SK-N-SH (cell line): Measurements from ENCODE around the gene PDGFA. TPM values are rescaled to one million over a fixed set of nuclear protein-coding genes. Genes with fewer than 3 reads are reported as not detected.

Experiments
- CTCF ChIA-PET: fragments of 300-600, 350-600 bp; formaldehyde crosslinking; extraction: SDS; loops from one replicate; lab custom pipeline; 2021; lab: Yijun Ruan, JAX
- POLR2A ChIA-PET: fragments of 350-600 bp; sonication (Branson Sonifier 250); formaldehyde crosslinking; extraction: SDS; loops from one replicate; lab custom pipeline; 2020; ENCODE audit warnings: antibody characterized with exemption, inconsistent platforms; lab: Yijun Ruan, JAX
- DNase-seq: peaks from one replicate; pipeline ENCODE4 v3.0.0; 2012
- H2AFZ ChIP-seq: fragments of 200-600 bp; sonication (generic); 2 replicates; pipeline ENCODE4 v1.8.1; 2016; ENCODE audit warnings: antibody characterized with exemption, mild to moderate bottlenecking, low read depth
- H3F3A ChIP-seq: fragments of 200-600 bp; sonication (generic); replicated peaks from 2 replicates; pipeline ENCODE3; 2016; ENCODE audit warnings: antibody characterized with exemption, mild to moderate bottlenecking; ENCODE audit not compliant: insufficient read depth
- H3K27ac ChIP-seq, 2 experiments: fragments of 200-500 bp in 1 of 2; fragments of 200-600 bp in 1 of 2; sonication (Bioruptor generic) in 1 of 2; sonication (generic), shearing (Covaris generic) in 1 of 2; 2 replicates each; pipeline versions ENCODE4 v1.5.1 to v1.6.1; 2014 to 2016; ENCODE audit warnings: low read depth in 2 of 2, inconsistent platforms in 1 of 2, low read length in 1 of 2, mild to moderate bottlenecking in 1 of 2, mixed read lengths in 1 of 2
- H3K27me3 ChIP-seq: fragments of 200-600 bp; sonication (generic), shearing (Covaris generic); 2 replicates; pipeline ENCODE4 v1.6.1; 2016; ENCODE audit warnings: mixed run types; ENCODE audit not compliant: insufficient read depth
- H3K36me3 ChIP-seq, 2 experiments: fragments of 200-500 bp in 1 of 2; fragments of 200-600 bp in 1 of 2; sonication (Bioruptor generic) in 1 of 2; sonication (generic) in 1 of 2; replicated peaks in 1 of 2; 2 replicates each; pipeline versions ENCODE3 to v1.5.1; 2014 to 2016; ENCODE audit warnings: low read length in 1 of 2, mild to moderate bottlenecking in 1 of 2; ENCODE audit not compliant: insufficient read depth in 2 of 2, control insufficient read depth in 1 of 2
- H3K4me1 ChIP-seq, 2 experiments: fragments of 200-500 bp in 1 of 2; fragments of 200-600 bp in 1 of 2; sonication (Bioruptor generic) in 1 of 2; sonication (generic), shearing (Covaris generic) in 1 of 2; 2 replicates each; pipeline versions ENCODE4 v1.5.1 to v1.6.1; 2014 to 2016; ENCODE audit warnings: low read depth in 1 of 2, low read length in 1 of 2, mixed run types in 1 of 2; ENCODE audit not compliant: insufficient read depth in 2 of 2, control insufficient read depth in 1 of 2
- H3K4me2 ChIP-seq: fragments of 200-600 bp; sonication (generic), shearing (Covaris generic); 2 replicates; pipeline ENCODE4 v1.6.1; 2017; ENCODE audit warnings: mixed run types
- H3K4me3 ChIP-seq, 2 experiments: fragments of 200-500 bp in 1 of 2; fragments of 200-600 bp in 1 of 2; sonication (Bioruptor generic) in 1 of 2; sonication (generic), shearing (Covaris generic) in 1 of 2; 2 replicates each; pipeline versions ENCODE4 v1.5.1 to v1.8.1; 2014 to 2016; ENCODE audit warnings: low read depth in 2 of 2, inconsistent platforms in 1 of 2, low read length in 1 of 2, mild to moderate bottlenecking in 1 of 2, mixed read lengths in 1 of 2, moderate library complexity in 1 of 2
- H3K79me2 ChIP-seq: fragments of 200-600 bp; sonication (generic); 2 replicates; pipeline ENCODE4 v1.8.1; 2017; ENCODE audit warnings: mild to moderate bottlenecking; ENCODE audit not compliant: insufficient read depth
- H3K9ac ChIP-seq: fragments of 200-600 bp; sonication (generic); 2 replicates; pipeline ENCODE4 v1.6.1; 2017; ENCODE audit warnings: mixed run types
- H3K9me2 ChIP-seq: fragments of 200-600 bp; sonication (generic); 2 replicates; pipeline ENCODE4 v1.6.1; 2017; ENCODE audit warnings: mixed run types
- H3K9me3 ChIP-seq: fragments of 200-600 bp; sonication (generic); 2 replicates; pipeline ENCODE4 v1.6.1; 2017; ENCODE audit warnings: mixed run types, mild to moderate bottlenecking, moderate library complexity
- H4K20me1 ChIP-seq: fragments of 200-600 bp; sonication (generic); 2 replicates; pipeline ENCODE4 v1.6.1; 2017; ENCODE audit warnings: mild to moderate bottlenecking, mixed run types; ENCODE audit not compliant: insufficient read depth
- CHD2 ChIP-seq: fragments of 150-350 bp; IDR thresholded peaks from 2 replicates; pipeline ENCODE4 v1.6.1; 2018; ENCODE audit warnings: low read length; ENCODE audit not compliant: partially characterized antibody
- EP300 ChIP-seq, 2 experiments: IDR thresholded peaks; 2 replicates each; pipeline versions ENCODE4 v1.4.0 to v1.6.1; 2012; ENCODE audit warnings: borderline replicate concordance in 1 of 2, low read depth in 1 of 2, low read length in 1 of 2
- EZH2phosphoT487 ChIP-seq: fragments of 200-600 bp; sonication (generic); IDR thresholded peaks from 2 replicates; pipeline ENCODE4 v1.6.1; 2017; ENCODE audit warnings: low read depth, mixed run types, mild to moderate bottlenecking, antibody characterized with exemption, moderate library complexity, borderline replicate concordance
- FOXM1 ChIP-seq: IDR thresholded peaks from 2 replicates; pipeline ENCODE4 v1.4.0; 2012; ENCODE audit warnings: low read depth, mild to moderate bottlenecking
- GATA2 ChIP-seq: sonication (generic); formaldehyde crosslinking; IDR thresholded peaks from 2 replicates; pipeline ENCODE4 v1.5.0; 2020; ENCODE audit warnings: mild to moderate bottlenecking, missing genetic modification reagents
- IRF3 ChIP-seq: fragments of 150-350 bp; IDR thresholded peaks from 2 replicates; pipeline ENCODE4 v1.6.1; 2016; ENCODE audit warnings: mild to moderate bottlenecking, low read depth, low read length
- JUND ChIP-seq: IDR thresholded peaks from 2 replicates; pipeline ENCODE4 v1.4.0; 2012
- MAX ChIP-seq: IDR thresholded peaks from 2 replicates; pipeline ENCODE4 v1.4.0; 2012; ENCODE audit warnings: low read depth
- MXI1 ChIP-seq: IDR thresholded peaks from 2 replicates; pipeline ENCODE4 v1.6.1; 2012; ENCODE audit warnings: mild to moderate bottlenecking, low read depth, low read length, improper control_type of control experiment
- NFIC ChIP-seq: IDR thresholded peaks from 2 replicates; pipeline ENCODE4 v1.4.0; 2012; ENCODE audit warnings: borderline replicate concordance
- POLR2AphosphoS5 ChIP-seq: IDR thresholded peaks from 2 replicates; pipeline ENCODE4 v1.6.1; 2012; ENCODE audit warnings: low read depth, low read length
- RAD21 ChIP-seq: IDR thresholded peaks from 2 replicates; pipeline ENCODE4 v1.6.1; 2012; ENCODE audit warnings: mild to moderate bottlenecking, low read length
- TEAD4 ChIP-seq: IDR thresholded peaks from 2 replicates; pipeline ENCODE4 v1.4.0; 2012; ENCODE audit warnings: mild to moderate bottlenecking, borderline replicate concordance; ENCODE audit not compliant: insufficient read depth
- USF2 ChIP-seq: fragments of 150-350 bp; IDR thresholded peaks from 2 replicates; pipeline ENCODE4 v1.6.1; 2017; ENCODE audit warnings: antibody characterized with exemption, low read length, low read depth, borderline replicate concordance
- YY1 ChIP-seq: IDR thresholded peaks from 2 replicates; pipeline ENCODE4 v1.4.0; 2012; ENCODE audit warnings: low read depth, mild to moderate bottlenecking
- WGBS: methylation state at CpG from one replicate; pipeline ENCODE4 v1.1.6; 2017; ENCODE audit warnings: low lambda C conversion rate; 5-methylcytosine and 5-hydroxymethylcytosine counted together
- polyA plus RNA-seq, 3 experiments: library from polyadenylated mRNA; depleted of rRNA; stranded (reverse); fragments of >200 nt; gene quantifications; 2 replicates each; pipeline ENCODE4 v1.2.3, GENCODE V29; 2012

Gene PDGFA
- polyA plus RNA-seq, 1 of the 3 experiments (the other 2 are of a cell fraction) = 18.9 TPM

GRCh38 chr7:561631-562373 lies 42.2 kb upstream of the PDGFA start (continued):
- TF ChIP-seq EP300 (IDR thresholded peaks at IDR 0.05; ENCODE audit: borderline replicate concordance in 1 of 2, low read depth in 1 of 2, low read length in 1 of 2) = no peak
- no peak for TF ChIP-seq JUND
- TF ChIP-seq MAX = no peak
- no peak for TF ChIP-seq TEAD4
- TF ChIP-seq NFIC = no peak
- TF ChIP-seq POLR2AphosphoS5 = no peak
- TF ChIP-seq RAD21 = no peak
- no peak for TF ChIP-seq GATA2 (CRISPR knock-in tag)
- TF ChIP-seq USF2 = no peak
- no peak for TF ChIP-seq EZH2phosphoT487
- no peak for TF ChIP-seq IRF3
- TF ChIP-seq FOXM1 = no peak
- TF ChIP-seq MXI1 = no peak

- WGBS = 94% methylated on average over 21 of the region's 21 CpGs
- H3K79me2 ChIP-seq = no peaks in the 10 kb centered on the region
- no peaks in the 10 kb centered on the region for H3K9me2 ChIP-seq
- no peak overlapping the region for H2AFZ ChIP-seq
- H4K20me1 ChIP-seq = no peaks in the 10 kb centered on the region
- no peak overlapping the region for H3K4me3 ChIP-seq
- no peak for DNase-seq
- H3F3A ChIP-seq = no peaks in the 10 kb centered on the region
- H3K9ac ChIP-seq = no peak overlapping the region
- H3K4me1 ChIP-seq = no peaks in the 10 kb centered on the region
- TF ChIP-seq CHD2 (no peak), POLR2AphosphoS5 (no peak), USF2 (no peak), YY1 (no peak)
- no peak overlapping the region for H3K4me2 ChIP-seq
- H3K36me3 ChIP-seq = no peaks in the 10 kb centered on the region
- H3K27me3 ChIP-seq = no peaks in the 10 kb centered on the region
- H3K27ac ChIP-seq = no peak overlapping the region
- POLR2A ChIA-PET = no interaction called here
- H3K9me3 ChIP-seq = no peaks in the 10 kb centered on the region
- CTCF ChIA-PET = interaction anchor here (0.8 kb wide), 1 partner anchor 35 kb away, joined by 3 read pairs; no protein-coding TSS in a partner anchor
Observed at GRCh38 chr7:560966-561630, 41.5 kb upstream of the PDGFA start.
